Hepatocyte (in vitro differentiated cells): Measurements from ENCODE around the gene PCID2. TPM values are rescaled to one million over a fixed set of nuclear protein-coding genes. Genes with fewer than 3 reads are reported as not detected.
A peak's percentile ranks its signal among the peaks of the same experiment; 100 is the strongest.

Experiments used
- DNase-seq: peaks from one replicate; pipeline ENCODE4 v3.0.0-alpha.2; 2016; ENCODE audit warnings: low spot score
- H2AFZ ChIP-seq: fragments of 200-600 bp; sonication (generic); 2 replicates; pipeline ENCODE4 v1.6.0; 2016; ENCODE audit warnings: antibody characterized with exemption, mild to moderate bottlenecking
- H3K27ac ChIP-seq: fragments of 200-600 bp; sonication (generic); 2 replicates; pipeline ENCODE4 v1.5.1; 2016; ENCODE audit warnings: mild to moderate bottlenecking
- H3K27me3 ChIP-seq: fragments of 200-600 bp; sonication (generic); 2 replicates; pipeline ENCODE4 v1.6.1; 2016
- H3K36me3 ChIP-seq: fragments of 200-600 bp; sonication (generic); replicated peaks from 2 replicates; pipeline ENCODE4 v1.5.1; 2016; ENCODE audit warnings: low read depth; ENCODE audit not compliant: insufficient read depth
- H3K4me1 ChIP-seq: fragments of 200-600 bp; sonication (generic); 2 replicates; pipeline ENCODE4 v1.5.1; 2016; ENCODE audit warnings: mild to moderate bottlenecking, moderate library complexity; ENCODE audit not compliant: insufficient read depth
- H3K4me2 ChIP-seq: fragments of 200-600 bp; sonication (generic); 2 replicates; pipeline ENCODE4 v1.6.0; 2016
- H3K4me3 ChIP-seq: fragments of 200-600 bp; sonication (generic); 2 replicates; pipeline ENCODE4 v1.5.1; 2016; ENCODE audit warnings: mild to moderate bottlenecking
- H3K79me2 ChIP-seq: fragments of 200-600 bp; sonication (generic); 2 replicates; pipeline ENCODE4 v1.6.0; 2017; ENCODE audit warnings: mild to moderate bottlenecking
- H3K9me2 ChIP-seq: fragments of 200-600 bp; sonication (generic); replicated peaks from 2 replicates; pipeline ENCODE4 v1.6.0; 2017; ENCODE audit warnings: mild to moderate bottlenecking; ENCODE audit not compliant: insufficient read depth
- H3K9me3 ChIP-seq: fragments of 200-600 bp; sonication (generic); 2 replicates; pipeline ENCODE4 v1.5.1; 2016; ENCODE audit warnings: low read depth, mild to moderate bottlenecking
- H4K20me1 ChIP-seq: fragments of 200-600 bp; sonication (generic); 2 replicates; pipeline ENCODE4 v1.6.0; 2016; ENCODE audit warnings: mild to moderate bottlenecking; ENCODE audit not compliant: insufficient read depth, poor library complexity, severe bottlenecking
- CTCF ChIP-seq: fragments of 200-600 bp; sonication (generic); IDR thresholded peaks from 2 replicates; pipeline ENCODE4 v1.5.1; 2016; ENCODE audit warnings: antibody characterized with exemption, mild to moderate bottlenecking; ENCODE audit not compliant: poor library complexity
- EZH2 ChIP-seq: fragments of 200-600 bp; sonication (generic); IDR thresholded peaks from 2 replicates; pipeline ENCODE4 v1.6.1; 2016; ENCODE audit warnings: antibody characterized with exemption, mild to moderate bottlenecking, borderline replicate concordance
- EZH2phosphoT487 ChIP-seq: fragments of 200-600 bp; sonication (generic); IDR thresholded peaks from one replicate; pipeline ENCODE4 v1.6.1; 2018; ENCODE audit warnings: antibody characterized with exemption, mild to moderate bottlenecking, low read depth, moderate library complexity; ENCODE audit not compliant: unreplicated experiment, severe bottlenecking
- WGBS: methylation state at CpG from one replicate; pipeline ENCODE4 v1.1.6; 2016; ENCODE audit warnings: low lambda C conversion rate; ENCODE audit errors: missing lambda C conversion rate; 5-methylcytosine and 5-hydroxymethylcytosine counted together
- polyA plus RNA-seq: library from polyadenylated mRNA; unstranded; fragments of >200 nt; fragmentation: Nextera tagmentation; extraction: Ambion mirVana; gene quantifications from 2 replicates; pipeline ENCODE4 v1.2.1, GENCODE V29; 2016
- total RNA-seq: library from RNA; depleted of rRNA; stranded (reverse); fragments of >200 nt; gene quantifications from 2 replicates; pipeline ENCODE4 v1.2.3, GENCODE V29; 2014

PCID2 gene
- total and polyA plus RNA-seq, 2 experiments from 2014 or later: 47.5 to 55.4 TPM

GRCh38 chr13:113176280-113176679 is 32.2 kb downstream of the PCID2 start:
- H3K27ac ChIP-seq: no peak overlapping the region
- TF ChIP-seq CTCF: no peak
- no peak for TF ChIP-seq EZH2
- TF ChIP-seq EZH2phosphoT487: no peak
- no peak for DNase-seq
- H3K4me1 ChIP-seq: peaks cover under 1% of the 10 kb centered on the region
- no peak overlapping the region for H3K4me2 ChIP-seq
- H3K9me2 ChIP-seq: no peaks in the 10 kb centered on the region
- H3K36me3 ChIP-seq: no peaks in the 10 kb centered on the region
- no peaks in the 10 kb centered on the region for H4K20me1 ChIP-seq
- WGBS: 80% methylated on average over 5 of the region's 5 CpGs
- H3K27me3 ChIP-seq: no peaks in the 10 kb centered on the region
- no peaks in the 10 kb centered on the region for H3K9me3 ChIP-seq
- H3K79me2 ChIP-seq: no peaks in the 10 kb centered on the region
- H2AFZ ChIP-seq: no peak overlapping the region
- no peak overlapping the region for H3K4me3 ChIP-seq

- Histone ChIP-seq H3K9me3 (no peaks in the 10 kb centered on the region), H3K27ac (no peak overlapping the region), H4K20me1 (no peaks in the 10 kb centered on the region), H3K4me3 (no peak overlapping the region), H3K79me2 (no peaks in the 10 kb centered on the region), H3K4me1 (peaks cover 16% of the 10 kb centered on the region), H3K4me2 (no peak overlapping the region), H3K27me3 (no peaks in the 10 kb centered on the region), H2AFZ (no peak overlapping the region), H3K9me2 (no peaks in the 10 kb centered on the region), H3K36me3 (no peaks in the 10 kb centered on the region)
- no peak for DNase-seq
- 90% methylated on average over 12 of the region's 13 CpGs for WGBS
- no peak for TF ChIP-seq CTCF
- no peak for TF ChIP-seq EZH2
- TF ChIP-seq EZH2phosphoT487: no peak
Measured at GRCh38 chr13:113172419-113172926, 36.0 kb downstream of the PCID2 start.

GRCh38 chr13:113171250-113172125 is 37.0 kb downstream of the PCID2 start:
- no peaks in the 10 kb centered on the region for H3K36me3 ChIP-seq
- H3K27ac ChIP-seq: peak overlapping the region; percentile 43
- no peaks in the 10 kb centered on the region for H3K27me3 ChIP-seq
- TF ChIP-seq EZH2phosphoT487 (no peak), CTCF (no peak)
- peaks cover 16% of the 10 kb centered on the region for H3K4me1 ChIP-seq
- no peak overlapping the region for H2AFZ ChIP-seq
- H3K9me2 ChIP-seq: no peaks in the 10 kb centered on the region
- no peaks in the 10 kb centered on the region for H3K9me3 ChIP-seq
- no peaks in the 10 kb centered on the region for H3K79me2 ChIP-seq
- WGBS: 91% methylated on average over 34 of the region's 34 CpGs
- H3K4me2 ChIP-seq: no peak overlapping the region
- no peaks in the 10 kb centered on the region for H4K20me1 ChIP-seq
- no peak for DNase-seq
- H3K4me3 ChIP-seq: no peak overlapping the region
